Measurements from ENCODE around the gene KY. TPM values are rescaled to one million over a fixed set of nuclear protein-coding genes. Genes with fewer than 3 reads are reported as not detected.

KY gene
- total RNA-seq, 1 donor from 2014 or later = 0.12 TPM

GRCh38 chr3:134607054-134608022, 43.5 kb downstream of the KY start:
- peak; percentile 75 for DNase-seq (ENCODE audit: low spot score)
- no peak for TF ChIP-seq CTCF (IDR thresholded peaks at IDR 0.05)
- Mint-ChIP-seq H3K36me3 (ENCODE audit: low read depth) (no peaks in the 10 kb centered on the region), H3K27ac (ENCODE audit: unreplicated experiment) (no peak overlapping the region), H3K4me3 (ENCODE audit: unreplicated experiment) (no peak overlapping the region), H3K9me3 (ENCODE audit: low read depth) (no peaks in the 10 kb centered on the region), H3K27me3 (ENCODE audit: low read depth) (peaks cover 22% of the 10 kb centered on the region), H3K4me1 (ENCODE audit: low read depth) (no peaks in the 10 kb centered on the region)

GRCh38 chr3:134606033-134607025, 44.5 kb downstream of the KY start:
- Mint-ChIP-seq H3K4me3 (ENCODE audit: unreplicated experiment) (no peak overlapping the region), H3K27ac (ENCODE audit: unreplicated experiment) (no peak overlapping the region), H3K9me3 (ENCODE audit: low read depth) (no peaks in the 10 kb centered on the region), H3K36me3 (ENCODE audit: low read depth) (no peaks in the 10 kb centered on the region), H3K27me3 (ENCODE audit: low read depth) (peaks cover 22% of the 10 kb centered on the region), H3K4me1 (ENCODE audit: low read depth) (no peaks in the 10 kb centered on the region)
- no peak for DNase-seq (ENCODE audit: low spot score)
- no peak for TF ChIP-seq CTCF (IDR thresholded peaks at IDR 0.05)

- Mint-ChIP-seq H3K36me3 (ENCODE audit: low read depth) (no peaks in the 10 kb centered on the region), H3K9me3 (ENCODE audit: low read depth) (no peaks in the 10 kb centered on the region), H3K27ac (ENCODE audit: unreplicated experiment) (no peak overlapping the region), H3K4me3 (ENCODE audit: unreplicated experiment) (no peak overlapping the region), H3K27me3 (ENCODE audit: low read depth) (peaks cover 21% of the 10 kb centered on the region), H3K4me1 (ENCODE audit: low read depth) (peaks cover 5% of the 10 kb centered on the region)
- no peak for TF ChIP-seq CTCF (IDR thresholded peaks at IDR 0.05)
- no peak for DNase-seq (ENCODE audit: low spot score)
Measured at GRCh38 chr3:134605556-134605955, 45.3 kb downstream of the KY start.

GRCh38 chr3:134603956-134604355, 46.9 kb downstream of the KY start:
- TF ChIP-seq CTCF (IDR thresholded peaks at IDR 0.05) = no peak
- no peak overlapping the region for H3K4me3 Mint-ChIP-seq (ENCODE audit: unreplicated experiment)
- no peaks in the 10 kb centered on the region for H3K9me3 Mint-ChIP-seq (ENCODE audit: low read depth)
- peaks cover 9% of the 10 kb centered on the region for H3K4me1 Mint-ChIP-seq (ENCODE audit: low read depth)
- peak; percentile 62 for DNase-seq (ENCODE audit: low spot score)
- H3K36me3 Mint-ChIP-seq (ENCODE audit: low read depth) = no peaks in the 10 kb centered on the region
- H3K27ac Mint-ChIP-seq (ENCODE audit: unreplicated experiment) = no peak overlapping the region
- peaks cover 13% of the 10 kb centered on the region for H3K27me3 Mint-ChIP-seq (ENCODE audit: low read depth)

GRCh38 chr3:134603480-134603879, 47.3 kb downstream of the KY start:
- H3K9me3 Mint-ChIP-seq (ENCODE audit: low read depth) = no peaks in the 10 kb centered on the region
- peaks cover 9% of the 10 kb centered on the region for H3K4me1 Mint-ChIP-seq (ENCODE audit: low read depth)
- no peak overlapping the region for H3K4me3 Mint-ChIP-seq (ENCODE audit: unreplicated experiment)
- no peak for DNase-seq (ENCODE audit: low spot score)
- H3K27ac Mint-ChIP-seq (ENCODE audit: unreplicated experiment) = no peak overlapping the region
- no peaks in the 10 kb centered on the region for H3K36me3 Mint-ChIP-seq (ENCODE audit: low read depth)
- H3K27me3 Mint-ChIP-seq (ENCODE audit: low read depth) = peaks cover 11% of the 10 kb centered on the region
- TF ChIP-seq CTCF (IDR thresholded peaks at IDR 0.05) = no peak
